GM18909 (cell line): Measurements from ENCODE around the gene PIGB.
"Not testable (repeated sequence)": the region's sequence is repeated elsewhere in the genome, so short reads cannot be mapped to it uniquely, and the experiment has no call there.

Experiments
- ATAC-seq: cut with Tn5 transposase; IDR thresholded peaks from one replicate; pipeline ENCODE4 v1.9.1; 2021; ENCODE audit warnings: mild to moderate bottlenecking; ENCODE audit not compliant: unreplicated experiment, poor library complexity

The PIGB gene

DNA sequence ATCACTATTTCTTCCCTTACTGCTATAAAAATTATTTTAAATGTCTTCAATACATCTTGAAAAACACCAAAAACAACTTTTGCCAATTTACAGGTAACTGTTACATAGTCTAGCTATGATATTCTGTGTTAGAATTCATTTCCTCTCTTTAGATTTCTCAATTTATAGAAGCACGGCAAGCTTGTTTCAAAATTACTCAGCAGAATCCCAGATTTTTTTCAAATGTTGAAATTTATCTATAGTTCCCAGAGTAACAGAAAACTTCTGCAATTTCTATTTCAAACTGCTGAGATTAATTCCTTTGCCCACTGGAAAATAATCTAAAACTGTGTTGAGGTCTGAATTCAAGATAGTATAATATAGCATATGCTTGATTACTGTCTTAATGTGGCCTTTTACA lies 48.0 kb downstream of the PIGB start:
- ATAC-seq, result no peak

DNA sequence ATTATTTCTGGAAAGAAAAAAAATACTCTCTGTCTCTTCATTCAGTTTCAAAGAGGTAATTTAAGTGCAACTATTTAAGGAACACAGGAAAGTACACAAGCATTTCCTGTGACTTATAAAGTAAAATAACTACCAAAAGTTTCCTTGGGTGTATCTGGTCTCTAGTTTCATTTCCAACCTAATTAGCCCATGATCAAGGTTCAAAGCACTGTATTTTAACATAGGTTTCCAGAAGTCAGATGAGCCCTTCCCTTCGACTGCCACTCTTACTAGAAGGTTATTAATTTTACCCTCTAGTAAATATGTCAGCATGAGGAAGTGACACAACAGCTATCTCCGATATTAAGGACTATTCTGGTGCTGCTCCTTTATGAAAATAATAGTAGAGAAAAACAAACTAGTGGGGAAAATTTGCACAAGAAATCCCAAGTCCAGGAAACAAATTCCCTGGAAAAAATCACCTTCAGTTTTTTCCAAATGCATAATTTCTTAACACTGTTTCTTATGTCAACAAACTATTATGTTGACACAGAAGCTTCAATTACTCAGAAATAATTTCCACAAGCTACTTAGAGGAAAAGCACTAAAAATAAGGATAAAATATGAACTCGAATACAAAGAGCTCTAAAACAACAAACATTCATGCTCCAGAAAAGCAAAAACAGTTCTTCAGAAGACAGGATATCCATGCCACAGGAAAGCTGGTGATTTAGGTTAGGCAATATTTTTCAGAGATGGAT lies 53.8 kb downstream of the PIGB start:
- peak; percentile 70 for ATAC-seq

DNA sequence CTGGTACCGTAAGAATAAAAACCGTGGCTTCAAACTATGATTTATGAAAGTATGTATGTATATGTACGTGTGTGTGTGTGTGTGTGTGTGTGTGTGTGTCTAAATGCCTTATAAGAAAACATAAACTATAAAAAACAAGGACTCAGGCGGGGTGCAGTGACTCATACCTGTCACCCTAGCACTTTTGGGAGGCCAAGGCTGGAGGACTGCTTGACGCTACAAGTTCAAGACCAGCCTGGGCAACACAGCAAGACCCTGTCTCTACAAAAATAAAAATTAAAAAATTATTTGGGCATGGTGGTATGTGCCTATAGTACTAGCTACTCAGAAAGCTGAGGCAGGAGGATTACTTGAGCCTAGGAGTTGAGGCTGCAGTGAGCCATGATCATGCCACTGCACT lies 60.1 kb downstream of the PIGB start:
- ATAC-seq, result no peak

DNA sequence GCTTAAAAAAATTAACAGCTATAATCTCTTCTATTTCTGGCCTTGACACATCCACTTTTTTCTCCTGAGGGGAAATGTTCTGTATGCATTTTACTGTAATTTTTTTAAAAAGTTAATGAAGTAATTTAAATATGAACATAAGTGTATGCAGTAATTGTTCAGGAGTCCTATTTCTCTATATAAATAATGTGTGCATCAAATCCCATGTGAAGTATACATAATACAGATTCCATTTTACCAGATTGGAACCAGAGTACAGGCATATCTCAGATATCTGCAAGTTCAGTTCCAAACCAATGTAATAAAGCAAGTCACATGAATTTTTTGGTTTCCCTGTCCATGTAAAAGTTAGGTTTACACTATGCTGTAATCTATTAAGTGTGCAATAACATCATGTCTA lies 62.6 kb downstream of the PIGB start:
- ATAC-seq, result no peak

DNA sequence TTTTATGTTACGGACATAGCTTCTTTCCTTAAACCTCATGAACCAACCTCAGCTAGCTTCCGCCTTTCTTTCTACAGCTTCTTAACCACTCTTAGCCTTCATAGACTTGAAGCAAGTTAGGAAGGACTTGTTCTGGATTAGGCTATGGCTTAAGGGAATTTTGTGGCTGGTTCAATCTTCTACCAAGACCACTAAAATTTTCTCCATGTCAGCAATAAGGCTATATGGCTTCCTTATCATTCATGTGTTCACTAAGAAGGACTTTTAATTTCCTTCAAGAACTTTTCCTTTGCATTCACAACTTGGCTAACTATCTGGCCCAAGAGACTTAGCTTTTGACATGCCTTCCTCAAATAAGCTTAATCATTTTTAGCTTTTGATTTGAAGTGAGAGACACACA lies 64.7 kb downstream of the PIGB start:
- no peak for ATAC-seq

DNA sequence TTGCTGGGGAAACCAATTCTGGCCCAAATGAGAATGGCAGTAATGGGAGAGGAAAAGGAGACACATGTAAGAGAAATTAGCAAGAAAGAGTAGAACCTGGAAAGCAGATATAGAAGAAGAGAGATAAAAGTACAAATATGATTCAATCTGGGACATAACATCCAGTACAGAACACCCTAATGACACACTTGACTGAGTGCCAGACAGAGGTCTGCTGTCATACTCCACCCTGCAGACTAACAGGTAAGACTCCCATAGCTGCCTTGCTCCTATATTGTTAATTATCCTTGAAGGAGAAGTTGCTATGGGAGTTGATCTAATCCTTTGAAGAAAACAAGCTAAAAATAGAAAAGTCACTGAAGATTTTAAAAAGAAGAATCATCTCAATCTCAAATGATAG lies 68.0 kb downstream of the PIGB start:
- no peak for ATAC-seq

DNA sequence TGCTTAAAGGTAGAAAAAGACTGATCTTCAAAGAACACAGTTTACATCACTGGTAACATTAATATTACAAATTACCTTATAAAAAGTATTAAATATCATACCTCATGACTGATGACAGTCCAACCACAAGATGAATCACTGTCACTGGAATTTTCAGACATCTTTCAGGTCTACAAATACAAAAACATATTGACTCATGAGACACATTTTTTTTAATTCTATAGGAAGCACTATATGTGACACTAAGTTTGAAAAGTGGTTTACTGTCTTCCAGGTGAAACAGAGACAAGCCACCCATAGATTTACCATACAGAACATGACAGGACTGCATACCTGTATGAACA lies 70.2 kb downstream of the PIGB start:
- ATAC-seq, result no peak

DNA sequence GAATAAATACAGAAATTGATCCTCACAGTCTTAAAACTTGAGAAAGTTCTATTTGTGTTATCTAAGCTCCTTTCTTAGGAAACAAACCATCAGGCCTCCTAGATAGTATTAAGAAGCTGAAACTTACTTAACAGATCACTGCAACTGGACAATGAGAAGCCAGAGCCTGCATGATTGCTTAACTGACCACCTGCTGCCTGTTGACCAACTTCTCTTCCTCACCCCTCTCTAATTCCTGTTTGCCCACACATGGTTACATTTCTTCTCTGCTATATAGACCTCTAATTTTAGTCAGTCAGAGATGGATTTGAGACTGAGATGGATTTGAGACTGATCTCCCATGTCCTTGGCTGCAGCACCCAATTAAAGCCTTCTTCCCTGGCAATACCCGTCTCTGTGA lies 75.7 kb downstream of the PIGB start:
- ATAC-seq, result no peak

DNA sequence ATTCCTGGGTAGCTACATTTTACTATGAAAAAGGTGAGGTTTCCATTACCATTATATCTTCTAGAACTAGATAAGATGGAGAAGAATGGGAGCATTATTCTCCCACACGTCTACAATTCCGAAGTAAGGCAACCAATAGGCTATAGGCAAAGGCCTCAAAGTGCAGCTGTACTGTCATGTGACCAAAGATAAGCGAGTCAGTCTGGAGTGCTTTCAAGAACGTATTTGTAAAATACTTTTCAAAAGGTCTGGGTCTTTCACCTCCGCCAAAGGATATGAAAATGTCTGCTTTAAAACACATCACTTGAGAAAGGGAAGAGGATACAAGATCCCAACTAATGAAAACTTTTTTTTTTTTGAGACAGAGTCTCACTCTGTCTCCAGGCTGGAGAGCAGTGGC lies 79.2 kb downstream of the PIGB start:
- no peak for ATAC-seq

DNA sequence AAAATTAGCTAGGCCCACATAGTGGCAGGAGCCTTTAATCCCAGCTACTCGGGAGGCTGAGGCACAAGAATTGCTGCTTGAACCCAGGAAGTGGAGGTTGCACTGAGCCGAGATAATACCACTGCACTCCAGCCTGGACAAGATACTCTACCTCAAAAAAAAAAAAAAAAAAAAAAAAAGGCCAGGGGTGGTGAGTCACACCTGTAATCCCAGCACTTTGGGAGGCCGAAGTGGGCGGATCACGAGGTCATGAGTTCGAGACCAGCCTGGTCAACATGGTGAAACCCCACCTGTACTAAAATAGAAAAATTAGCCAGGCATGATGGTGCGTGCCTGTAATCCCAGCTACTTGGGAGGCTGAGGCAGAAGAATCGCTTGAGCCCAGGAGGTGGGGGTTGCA lies 81.0 kb downstream of the PIGB start:
- ATAC-seq, result not testable (repeated sequence)

DNA sequence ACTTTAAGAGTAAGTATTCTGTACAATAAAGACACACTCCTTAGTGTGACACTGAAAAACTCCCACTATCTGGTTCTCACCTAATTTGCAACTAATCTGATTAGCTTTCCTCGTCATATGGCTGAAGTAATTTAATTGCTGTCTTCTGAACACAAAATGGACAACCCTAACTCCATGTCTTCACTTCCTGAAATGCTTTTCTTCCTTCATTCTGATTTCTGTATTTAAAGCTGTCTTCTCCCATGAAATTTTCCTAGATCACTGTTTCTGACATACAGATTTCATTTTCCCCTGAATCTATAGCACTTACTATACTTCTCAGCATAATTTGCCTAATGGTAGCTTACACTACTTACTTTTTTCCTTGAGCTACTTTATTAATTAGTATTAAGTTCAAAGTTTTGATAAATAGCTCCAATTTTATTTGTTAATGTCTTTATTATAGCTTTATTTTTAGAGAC lies 82.8 kb downstream of the PIGB start:
- no peak for ATAC-seq

DNA sequence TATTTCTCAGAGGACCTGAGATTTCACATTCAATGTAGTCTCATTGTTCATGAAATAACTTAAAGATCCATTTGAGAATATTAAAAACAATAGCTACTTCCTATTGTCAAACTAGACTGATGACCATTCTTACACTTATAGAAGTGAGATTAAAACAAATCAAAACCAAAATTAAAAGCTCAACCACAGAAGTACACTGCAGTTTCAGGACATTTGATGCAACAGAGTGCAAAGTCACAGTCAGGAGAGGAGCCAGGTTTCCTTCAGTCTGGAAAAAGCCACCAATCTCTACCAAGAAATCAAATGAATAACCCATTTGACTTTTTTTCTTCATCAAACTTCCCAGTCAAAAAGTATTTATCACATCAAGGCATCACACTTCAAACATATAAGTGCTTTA lies 83.7 kb downstream of the PIGB start:
- ATAC-seq, result peak; percentile 52

DNA sequence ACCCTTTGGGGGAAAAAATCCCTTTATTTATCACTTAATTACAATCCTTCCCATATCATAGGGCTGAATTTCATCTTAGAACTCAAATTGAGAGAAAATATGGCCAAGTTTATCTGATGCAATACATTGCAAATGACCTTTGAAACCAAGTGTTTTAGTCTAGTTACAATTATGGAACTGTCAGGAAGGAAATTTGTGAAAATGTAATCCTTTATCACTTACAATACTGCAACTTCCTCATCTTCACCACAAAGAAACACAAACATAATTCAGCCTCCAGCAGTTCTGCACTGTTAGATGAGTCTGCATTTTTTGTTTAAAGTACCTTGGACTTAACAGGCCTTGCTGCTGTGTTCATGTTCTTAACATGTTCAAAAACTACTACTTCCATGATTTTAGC lies 84.5 kb downstream of the PIGB start:
- ATAC-seq, result peak; percentile 8
